WTC11 (cell line): ENCODE measurements around the gene PTPN11. TPM values are rescaled to one million over a fixed set of nuclear protein-coding genes. Genes with fewer than 3 reads are reported as not detected.

ENCODE experiments used
- ATAC-seq: fragments of 200-7000 bp; cut with Tn5 transposase; 2 replicates; pipeline ENCODE4 v1.10.0; 2021; ENCODE audit warnings: mild to moderate bottlenecking, moderate library complexity
- CTCF ChIA-PET: fragments of 300-600 bp; sonication (Branson Sonifier 250); formaldehyde crosslinking; loops from one replicate; lab custom pipeline; 2021; ENCODE audit warnings: antibody characterized with exemption; lab: Charles Lee
- POLR2A ChIA-PET: fragments of 350-600 bp; sonication (Branson Sonifier 250); formaldehyde crosslinking; loops from one replicate; lab custom pipeline; 2021; ENCODE audit warnings: antibody characterized with exemption; lab: Charles Lee
- DNase-seq: peaks from one replicate; pipeline ENCODE4 v3.0.0; 2021; ENCODE audit warnings: low spot score
- H3K27ac Mint-ChIP-seq: 2 replicates; pipeline ENCODE4 v1.8.0; 2021; ENCODE audit warnings: mixed read lengths
- H3K27me3 Mint-ChIP-seq: 2 replicates; pipeline ENCODE4 v1.8.0; 2021; ENCODE audit warnings: low read depth, mild to moderate bottlenecking, moderate library complexity, mixed read lengths
- H3K36me3 Mint-ChIP-seq: 2 replicates; pipeline ENCODE4 v1.8.0; 2021; ENCODE audit warnings: mixed read lengths
- H3K4me1 Mint-ChIP-seq: 2 replicates; pipeline ENCODE4 v1.8.0; 2022; ENCODE audit warnings: mixed read lengths
- H3K4me3 Mint-ChIP-seq: 2 replicates; pipeline ENCODE4 v1.8.0; 2021; ENCODE audit warnings: mild to moderate bottlenecking, moderate library complexity, mixed read lengths
- H3K9me3 Mint-ChIP-seq: 2 replicates; pipeline ENCODE4 v1.8.0; 2021; ENCODE audit warnings: mixed read lengths
- AFF4 ChIP-seq: sonication (generic); formaldehyde crosslinking; IDR thresholded peaks from 2 replicates; pipeline ENCODE4 v1.8.1; 2023; ENCODE audit warnings: mild to moderate bottlenecking, missing genetic modification reagents, borderline replicate concordance
- ARID4B ChIP-seq: sonication (generic); formaldehyde crosslinking; IDR thresholded peaks from 2 replicates; pipeline ENCODE4 v1.8.0; 2023; ENCODE audit warnings: missing genetic modification reagents, mild to moderate bottlenecking, borderline replicate concordance
- CTCF ChIP-seq: fragments of 200-600 bp; IDR thresholded peaks from 2 replicates; pipeline ENCODE4 v1.8.0; 2022; ENCODE audit warnings: antibody characterized with exemption
- NR1H2 ChIP-seq: sonication (generic); formaldehyde crosslinking; IDR thresholded peaks from 2 replicates; pipeline ENCODE4 v1.9.0; 2021; ENCODE audit warnings: mild to moderate bottlenecking, moderate library complexity, missing genetic modification reagents
- RORB ChIP-seq: fragments of 250-450 bp; sonication (Bioruptor Pico); IDR thresholded peaks from 2 replicates; pipeline ENCODE4 v1.9.0; 2021; ENCODE audit warnings: mild to moderate bottlenecking
- STAT6 ChIP-seq: sonication (generic); formaldehyde crosslinking; conservative IDR thresholded peaks from 2 replicates; pipeline ENCODE4 v1.8.1; 2023; ENCODE audit warnings: mild to moderate bottlenecking, low read depth, missing genetic modification reagents, moderate library complexity
- ZNF121 ChIP-seq: sonication (generic); formaldehyde crosslinking; IDR thresholded peaks from 2 replicates; pipeline ENCODE4 v1.8.0; 2023; ENCODE audit warnings: missing genetic modification reagents
- ZNF423 ChIP-seq: fragments of 250-450 bp; sonication (Bioruptor Pico); IDR thresholded peaks from 2 replicates; pipeline ENCODE4 v2.1.2; 2022; ENCODE audit warnings: mild to moderate bottlenecking, moderate library complexity
- total RNA-seq: library from RNA; stranded (reverse); gene quantifications from 3 replicates; pipeline ENCODE4 v1.2.3, GENCODE V29; 2021
- TF ChIP-seq, protein P1 (sequence below): sonication (generic); formaldehyde crosslinking; conservative IDR thresholded peaks from 2 replicates; pipeline ENCODE4 v1.8.1; 2022; ENCODE audit warnings: mild to moderate bottlenecking, missing genetic modification reagents
- TF ChIP-seq, protein P2 (sequence below): sonication (generic); formaldehyde crosslinking; IDR thresholded peaks from 2 replicates; pipeline ENCODE4 v1.8.1; 2022; ENCODE audit warnings: missing genetic modification reagents, borderline replicate concordance
- TF ChIP-seq, protein P3 (sequence below): sonication (generic); formaldehyde crosslinking; IDR thresholded peaks from 2 replicates; pipeline ENCODE4 v1.8.0; 2022; ENCODE audit warnings: mild to moderate bottlenecking, missing genetic modification reagents

PTPN11 gene
- total RNA-seq, 1 experiment from 2014 or later, result 112 TPM

DNA sequence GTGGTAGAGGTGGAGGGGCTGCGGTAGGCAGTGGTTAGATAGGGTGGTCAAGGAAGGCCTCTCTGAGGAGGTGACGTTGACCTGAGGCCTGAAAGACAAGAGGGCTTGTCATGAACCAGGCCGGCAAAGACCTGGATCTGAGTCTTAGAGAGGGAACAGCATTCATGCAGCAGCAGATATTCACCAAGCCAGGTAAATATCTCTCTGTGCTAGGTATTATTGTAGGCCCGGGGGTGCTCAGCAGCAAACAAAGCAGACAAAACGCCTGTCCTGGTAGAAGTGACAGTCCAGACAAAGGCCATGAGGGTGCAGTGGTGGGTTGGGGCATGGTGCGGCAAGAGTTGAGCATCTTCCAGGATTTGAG is 117.6 kb downstream of the PTPN11 start:
- DNase-seq, result no peak
- H3K9me3 Mint-ChIP-seq, result no peaks in the 10 kb centered on the region
- no peaks in the 10 kb centered on the region for H3K36me3 Mint-ChIP-seq
- H3K27me3 Mint-ChIP-seq, result no peaks in the 10 kb centered on the region
- H3K4me1 Mint-ChIP-seq, result peaks cover 6% of the 10 kb centered on the region
- CTCF ChIA-PET, result interaction anchor here (0.6 kb wide), 1 partner anchor 62 kb away, joined by 3 read pairs; no protein-coding TSS in a partner anchor
- H3K27ac Mint-ChIP-seq, result no peak overlapping the region
- no peak for ATAC-seq
- POLR2A ChIA-PET, result no interaction called here
- TF ChIP-seq STAT6 (CRISPR knock-in tag), result no peak
- no peak for TF ChIP-seq AFF4 (CRISPR knock-in tag)
- TF ChIP-seq ZNF423 (CRISPR knock-in tag), result no peak
- TF ChIP-seq, protein P1, sequence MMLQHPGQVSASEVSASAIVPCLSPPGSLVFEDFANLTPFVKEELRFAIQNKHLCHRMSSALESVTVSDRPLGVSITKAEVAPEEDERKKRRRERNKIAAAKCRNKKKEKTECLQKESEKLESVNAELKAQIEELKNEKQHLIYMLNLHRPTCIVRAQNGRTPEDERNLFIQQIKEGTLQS (CRISPR knock-in tag), result no peak
- TF ChIP-seq, all 79 proteins: peak for 0
- H3K4me3 Mint-ChIP-seq, result no peak overlapping the region

DNA sequence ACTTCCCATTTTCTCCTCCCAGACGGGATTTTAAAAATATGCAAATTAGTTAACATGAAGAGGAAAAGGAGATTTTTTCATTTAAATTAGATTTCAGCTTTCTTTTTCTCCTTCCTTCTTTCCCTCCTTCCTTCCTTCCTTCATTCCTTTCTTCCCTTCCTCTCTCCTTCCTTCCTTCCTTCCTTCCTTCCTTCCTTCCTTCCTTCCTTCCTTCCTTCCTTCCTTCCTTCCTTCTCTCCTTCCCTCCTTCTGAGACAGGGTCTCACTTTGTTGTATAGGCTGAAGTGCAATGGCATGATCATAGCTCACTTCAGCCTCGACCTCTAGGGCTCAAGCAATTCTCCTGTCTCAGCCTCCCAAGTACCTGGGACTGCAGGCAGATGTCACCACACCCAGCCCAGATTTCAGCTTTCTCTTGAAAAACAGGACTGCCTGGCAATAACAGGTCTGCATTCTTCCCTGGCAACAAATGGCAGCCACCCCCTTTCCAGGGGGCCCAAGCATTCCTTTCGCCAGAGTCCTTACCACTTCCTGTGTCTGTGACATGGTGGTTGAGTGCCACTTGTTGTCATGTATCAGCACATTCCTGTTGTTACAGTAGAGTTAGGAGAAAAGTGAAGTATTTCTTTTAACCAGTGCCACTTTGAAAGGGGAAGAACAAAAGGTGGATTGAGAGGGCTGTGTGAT is 119.1 kb downstream of the PTPN11 start:
- H3K9me3 Mint-ChIP-seq, result no peaks in the 10 kb centered on the region
- TF ChIP-seq, protein P2, sequence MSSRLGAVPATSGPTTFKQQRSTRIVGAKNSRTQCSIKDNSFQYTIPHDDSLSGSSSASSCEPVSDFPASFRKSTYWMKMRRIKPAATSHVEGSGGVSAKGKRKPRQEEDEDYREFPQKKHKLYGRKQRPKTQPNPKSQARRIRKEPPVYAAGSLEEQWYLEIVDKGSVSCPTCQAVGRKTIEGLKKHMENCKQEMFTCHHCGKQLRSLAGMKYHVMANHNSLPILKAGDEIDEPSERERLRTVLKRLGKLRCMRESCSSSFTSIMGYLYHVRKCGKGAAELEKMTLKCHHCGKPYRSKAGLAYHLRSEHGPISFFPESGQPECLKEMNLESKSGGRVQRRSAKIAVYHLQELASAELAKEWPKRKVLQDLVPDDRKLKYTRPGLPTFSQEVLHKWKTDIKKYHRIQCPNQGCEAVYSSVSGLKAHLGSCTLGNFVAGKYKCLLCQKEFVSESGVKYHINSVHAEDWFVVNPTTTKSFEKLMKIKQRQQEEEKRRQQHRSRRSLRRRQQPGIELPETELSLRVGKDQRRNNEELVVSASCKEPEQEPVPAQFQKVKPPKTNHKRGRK (CRISPR knock-in tag), result 0 out of 2 replicates have a peak, but pooled peaks have one; percentile 22
- TF ChIP-seq, protein P3, sequence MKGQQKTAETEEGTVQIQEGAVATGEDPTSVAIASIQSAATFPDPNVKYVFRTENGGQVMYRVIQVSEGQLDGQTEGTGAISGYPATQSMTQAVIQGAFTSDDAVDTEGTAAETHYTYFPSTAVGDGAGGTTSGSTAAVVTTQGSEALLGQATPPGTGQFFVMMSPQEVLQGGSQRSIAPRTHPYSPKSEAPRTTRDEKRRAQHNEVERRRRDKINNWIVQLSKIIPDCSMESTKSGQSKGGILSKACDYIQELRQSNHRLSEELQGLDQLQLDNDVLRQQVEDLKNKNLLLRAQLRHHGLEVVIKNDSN (CRISPR knock-in tag), result no peak
- H3K27ac Mint-ChIP-seq, result peak overlapping the region; percentile 87
- DNase-seq, result peak; percentile 33
- H3K27me3 Mint-ChIP-seq, result 0 out of 2 replicates have a peak, but pooled peaks cover 3% of the 10 kb centered on the region
- peak; percentile 83 for ATAC-seq
- no peaks in the 10 kb centered on the region for H3K36me3 Mint-ChIP-seq
- H3K4me3 Mint-ChIP-seq, result no peak overlapping the region
- ChIA-PET POLR2A (interaction anchor here (0.6 to 0.7 kb wide), 2 partner anchors 77 to 79 kb away, joined by 5 to 6 read pairs; no protein-coding TSS in a partner anchor), CTCF (interaction anchor here (1.0 to 1.6 kb wide), 4 partner anchors 79 to 276 kb away, joined by 3 to 4 read pairs (median 4); no protein-coding TSS in a partner anchor)
- H3K4me1 Mint-ChIP-seq, result peaks cover 6% of the 10 kb centered on the region

DNA sequence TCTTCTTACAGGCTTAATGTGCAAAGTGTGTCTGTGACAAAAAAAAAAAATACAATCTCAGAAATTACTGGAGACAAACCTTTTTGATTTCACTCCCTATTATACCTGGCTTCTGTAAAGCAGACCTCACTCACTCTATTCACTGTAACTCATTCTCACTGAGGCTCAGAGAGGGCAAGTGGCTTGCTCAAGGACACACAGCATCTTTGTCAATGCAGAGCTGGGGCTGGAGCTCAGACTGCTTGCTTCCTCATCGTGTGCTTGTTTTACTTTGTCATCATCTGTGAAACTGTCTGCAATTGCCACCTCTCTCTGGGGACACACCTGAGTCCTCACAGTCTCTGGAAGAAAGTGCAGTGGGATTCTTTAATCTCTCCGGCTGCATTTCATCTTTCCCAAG is 120.0 kb downstream of the PTPN11 start:
- no peak overlapping the region for H3K4me3 Mint-ChIP-seq
- no peak for DNase-seq
- 0 out of 2 replicates have a peak, but pooled peaks cover 3% of the 10 kb centered on the region for H3K27me3 Mint-ChIP-seq
- H3K4me1 Mint-ChIP-seq, result peaks cover 8% of the 10 kb centered on the region
- H3K36me3 Mint-ChIP-seq, result no peaks in the 10 kb centered on the region
- H3K27ac Mint-ChIP-seq, result no peak overlapping the region
- ChIA-PET CTCF (interaction anchor here (0.6 to 2.0 kb wide), 3 partner anchors 13 to 207 kb away, joined by 3 to 4 read pairs (median 4); no protein-coding TSS in a partner anchor), POLR2A (no interaction called here)
- no peak for ATAC-seq
- H3K9me3 Mint-ChIP-seq, result 0 out of 2 replicates have a peak, but pooled peaks cover under 1% of the 10 kb centered on the region
- TF ChIP-seq ZNF423 (CRISPR knock-in tag), result no peak
- no peak for TF ChIP-seq RORB (CRISPR knock-in tag)
- TF ChIP-seq CTCF, result no peak
- no peak for TF ChIP-seq ZNF121 (CRISPR knock-in tag)
- no peak for TF ChIP-seq NR1H2 (CRISPR knock-in tag)
- TF ChIP-seq ARID4B (CRISPR knock-in tag), result no peak
